Glutamatergic neuron (in vitro differentiated cells): ENCODE results near the gene ARHGEF6. TPM values are rescaled to one million over a fixed set of nuclear protein-coding genes. Genes with fewer than 3 reads are reported as not detected.

Experiments
- DNase-seq: peaks from one replicate; pipeline ENCODE4 v3.0.0; 2022
- H3K27ac Mint-ChIP-seq: one replicate; pipeline ENCODE4 v1.8.0; 2020; ENCODE audit warnings: mild to moderate bottlenecking, mixed read lengths, inconsistent platforms; ENCODE audit not compliant: unreplicated experiment
- H3K27me3 Mint-ChIP-seq: one replicate; pipeline ENCODE4 v1.8.0; 2020; ENCODE audit warnings: mild to moderate bottlenecking, moderate library complexity, mixed read lengths, inconsistent platforms; ENCODE audit not compliant: unreplicated experiment
- H3K36me3 Mint-ChIP-seq: one replicate; pipeline ENCODE4 v1.8.0; 2020; ENCODE audit warnings: mild to moderate bottlenecking, mixed read lengths, inconsistent platforms; ENCODE audit not compliant: unreplicated experiment
- H3K4me1 Mint-ChIP-seq: one replicate; pipeline ENCODE4 v1.8.0; 2020; ENCODE audit warnings: mild to moderate bottlenecking, low read depth, mixed read lengths, inconsistent platforms; ENCODE audit not compliant: unreplicated experiment
- H3K4me3 Mint-ChIP-seq: one replicate; pipeline ENCODE4 v1.8.0; 2020; ENCODE audit warnings: mild to moderate bottlenecking, mixed read lengths, inconsistent platforms; ENCODE audit not compliant: unreplicated experiment
- H3K9me3 Mint-ChIP-seq: one replicate; pipeline ENCODE4 v1.8.0; 2020; ENCODE audit warnings: mild to moderate bottlenecking, moderate library complexity, mixed read lengths, inconsistent platforms; ENCODE audit not compliant: unreplicated experiment
- CTCF ChIP-seq: fragments of 200-600 bp; sonication (generic); IDR thresholded peaks from one replicate; pipeline ENCODE4 v1.5.0; 2021; ENCODE audit not compliant: partially characterized antibody, unreplicated experiment
- total RNA-seq: library from RNA; stranded (reverse); fragmentation: NEBNext Ultra II Directional; extraction: Animal tissue kit (Norgen Biotek cat#: 25700); gene quantifications from one replicate; pipeline ENCODE4 v1.2.1, GENCODE V29; 2021; ENCODE audit not compliant: unreplicated experiment

Gene ARHGEF6
- total RNA-seq, 1 donor from 2014 or later, result 59.5 TPM

- Mint-ChIP-seq H3K4me3 (no peak overlapping the region), H3K4me1 (peaks cover under 1% of the 10 kb centered on the region), H3K27me3 (no peaks in the 10 kb centered on the region), H3K36me3 (no peaks in the 10 kb centered on the region), H3K9me3 (no peaks in the 10 kb centered on the region), H3K27ac (no peak overlapping the region)
- no peak for DNase-seq
- no peak for TF ChIP-seq CTCF
Observed at GRCh38 chrX:136689436-136689835, 91.3 kb downstream of the ARHGEF6 start.

- no peak for DNase-seq
- no peak for TF ChIP-seq CTCF
- Mint-ChIP-seq H3K9me3 (no peaks in the 10 kb centered on the region), H3K27me3 (no peaks in the 10 kb centered on the region), H3K36me3 (no peaks in the 10 kb centered on the region), H3K27ac (no peak overlapping the region), H3K4me1 (no peaks in the 10 kb centered on the region), H3K4me3 (no peak overlapping the region)
Observed at GRCh38 chrX:136687457-136687856, 93.3 kb downstream of the ARHGEF6 start.

- Mint-ChIP-seq H3K27me3 (no peaks in the 10 kb centered on the region), H3K4me3 (no peak overlapping the region), H3K27ac (no peak overlapping the region), H3K9me3 (no peaks in the 10 kb centered on the region), H3K36me3 (no peaks in the 10 kb centered on the region), H3K4me1 (no peaks in the 10 kb centered on the region)
- no peak for TF ChIP-seq CTCF
- DNase-seq, result no peak
Observed at GRCh38 chrX:136684120-136684519, 96.6 kb downstream of the ARHGEF6 start.

GRCh38 chrX:136679531-136679930 is 101.2 kb downstream of the ARHGEF6 start:
- H3K27me3 Mint-ChIP-seq, result no peaks in the 10 kb centered on the region
- no peak overlapping the region for H3K27ac Mint-ChIP-seq
- H3K4me3 Mint-ChIP-seq, result no peak overlapping the region
- H3K4me1 Mint-ChIP-seq, result no peaks in the 10 kb centered on the region
- no peaks in the 10 kb centered on the region for H3K9me3 Mint-ChIP-seq
- DNase-seq, result no peak
- TF ChIP-seq CTCF, result no peak
- no peaks in the 10 kb centered on the region for H3K36me3 Mint-ChIP-seq

- Mint-ChIP-seq H3K9me3 (no peaks in the 10 kb centered on the region), H3K36me3 (no peaks in the 10 kb centered on the region), H3K4me3 (no peak overlapping the region), H3K4me1 (no peaks in the 10 kb centered on the region), H3K27me3 (peaks cover 3% of the 10 kb centered on the region), H3K27ac (no peak overlapping the region)
- TF ChIP-seq CTCF, result no peak
- DNase-seq, result no peak
Observed at GRCh38 chrX:136674270-136674985, 106.3 kb downstream of the ARHGEF6 start.
